ENCODE measurements around the gene COL17A1. TPM values are rescaled to one million over a fixed set of nuclear protein-coding genes. Genes with fewer than 3 reads are reported as not detected.

Gene COL17A1
- total and polyA plus RNA-seq, 9 of the 15 experiments (the other 6 are each of a cell fraction or from before 2014, with no cell fraction given): not detected

DNA sequence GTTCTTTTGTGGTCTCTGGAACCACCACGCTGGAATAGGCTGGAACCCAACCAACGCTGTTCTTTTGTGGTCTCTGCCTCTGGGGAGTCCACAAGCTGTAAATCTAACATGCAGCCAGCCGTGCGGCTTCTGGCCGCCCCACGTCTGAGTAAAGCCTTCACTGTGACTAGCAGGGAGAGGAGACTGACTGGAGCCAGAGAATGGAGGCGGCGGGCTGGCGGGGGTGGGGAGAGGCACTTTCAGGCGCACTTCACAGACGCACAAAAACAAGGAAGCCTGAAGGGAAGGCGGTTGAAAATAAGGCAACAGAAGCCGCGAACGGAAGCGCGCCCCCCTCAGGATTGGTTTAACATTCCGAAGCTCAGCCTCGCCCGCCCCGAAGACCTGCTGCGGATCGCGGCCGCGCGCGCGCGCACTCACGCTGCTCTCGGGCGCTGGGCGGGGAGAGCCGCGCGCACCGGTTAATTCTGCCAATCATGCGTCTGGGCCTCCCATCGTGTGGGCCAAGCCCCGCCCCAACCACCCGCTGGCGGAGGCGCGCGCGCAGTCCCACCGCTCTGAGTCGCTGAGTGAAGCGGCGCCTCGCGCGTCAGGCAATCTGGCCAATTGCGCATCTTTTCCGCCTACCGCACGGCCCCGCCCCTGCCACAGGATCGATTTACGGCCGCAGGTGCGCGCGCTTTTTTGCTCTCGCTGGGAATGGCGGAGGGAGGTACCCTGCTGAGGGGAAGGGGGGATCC lies 36.0 kb upstream of the COL17A1 start, which contains the start of gene SFR1 (continued):
- TF ChIP-seq, protein P1, sequence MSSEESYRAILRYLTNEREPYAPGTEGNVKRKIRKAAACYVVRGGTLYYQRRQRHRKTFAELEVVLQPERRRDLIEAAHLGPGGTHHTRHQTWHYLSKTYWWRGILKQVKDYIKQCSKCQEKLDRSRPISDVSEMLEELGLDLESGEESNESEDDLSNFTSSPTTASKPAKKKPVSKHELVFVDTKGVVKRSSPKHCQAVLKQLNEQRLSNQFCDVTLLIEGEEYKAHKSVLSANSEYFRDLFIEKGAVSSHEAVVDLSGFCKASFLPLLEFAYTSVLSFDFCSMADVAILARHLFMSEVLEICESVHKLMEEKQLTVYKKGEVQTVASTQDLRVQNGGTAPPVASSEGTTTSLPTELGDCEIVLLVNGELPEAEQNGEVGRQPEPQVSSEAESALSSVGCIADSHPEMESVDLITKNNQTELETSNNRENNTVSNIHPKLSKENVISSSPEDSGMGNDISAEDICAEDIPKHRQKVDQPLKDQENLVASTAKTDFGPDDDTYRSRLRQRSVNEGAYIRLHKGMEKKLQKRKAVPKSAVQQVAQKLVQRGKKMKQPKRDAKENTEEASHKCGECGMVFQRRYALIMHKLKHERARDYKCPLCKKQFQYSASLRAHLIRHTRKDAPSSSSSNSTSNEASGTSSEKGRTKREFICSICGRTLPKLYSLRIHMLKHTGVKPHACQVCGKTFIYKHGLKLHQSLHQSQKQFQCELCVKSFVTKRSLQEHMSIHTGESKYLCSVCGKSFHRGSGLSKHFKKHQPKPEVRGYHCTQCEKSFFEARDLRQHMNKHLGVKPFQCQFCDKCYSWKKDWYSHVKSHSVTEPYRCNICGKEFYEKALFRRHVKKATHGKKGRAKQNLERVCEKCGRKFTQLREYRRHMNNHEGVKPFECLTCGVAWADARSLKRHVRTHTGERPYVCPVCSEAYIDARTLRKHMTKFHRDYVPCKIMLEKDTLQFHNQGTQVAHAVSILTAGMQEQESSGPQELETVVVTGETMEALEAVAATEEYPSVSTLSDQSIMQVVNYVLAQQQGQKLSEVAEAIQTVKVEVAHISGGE (CRISPR knock-in tag; IDR thresholded peaks at IDR 0.05): peak in 1 of 3 experiments; percentile 59; a peak in 1 of 6 replicates
- TF ChIP-seq EP400 (IDR thresholded peaks at IDR 0.05) (peak; percentile 74; the same call in 1 of the 2 replicates), PCBP1 (IDR thresholded peaks at IDR 0.05; ENCODE audit: low read depth, low read length, poor library complexity, severe bottlenecking) (no peak), TAF9B (IDR thresholded peaks at IDR 0.05; ENCODE audit: partially characterized antibody) (peak; percentile 42), TARDBP (IDR thresholded peaks at IDR 0.05) (no peak), ETV1 (tag; conservative IDR thresholded peaks at IDR 0.05; ENCODE audit: low read depth) (no peak), SMAD4 (CRISPR knock-in tag; conservative IDR thresholded peaks at IDR 0.05) (0 out of 2 replicates have a peak, but pooled peaks have one; percentile 37), SRSF1 (IDR thresholded peaks at IDR 0.05; ENCODE audit: low read depth, low read length) (no peak), TBP (optimal IDR thresholded peaks at IDR 0.05; ENCODE audit: low read depth, low read length) (peak; percentile 82), SMARCB1 (IDR thresholded peaks at IDR 0.05; ENCODE audit: insufficient read length, low read depth) (no peak), RCOR1 (IDR thresholded peaks at IDR 0.05; ENCODE audit: borderline replicate concordance in 1 of 2, low read depth in 2 of 2, low read length in 2 of 2) (peak in 1 of 2 experiments; percentile 35; a peak in 1 of 4 replicates), HDAC1 (IDR thresholded peaks at IDR 0.05) (0 out of 4 replicates have a peak, but pooled peaks of 1 of the 2 experiments have one; percentile 40)
- TF ChIP-seq, protein P2, sequence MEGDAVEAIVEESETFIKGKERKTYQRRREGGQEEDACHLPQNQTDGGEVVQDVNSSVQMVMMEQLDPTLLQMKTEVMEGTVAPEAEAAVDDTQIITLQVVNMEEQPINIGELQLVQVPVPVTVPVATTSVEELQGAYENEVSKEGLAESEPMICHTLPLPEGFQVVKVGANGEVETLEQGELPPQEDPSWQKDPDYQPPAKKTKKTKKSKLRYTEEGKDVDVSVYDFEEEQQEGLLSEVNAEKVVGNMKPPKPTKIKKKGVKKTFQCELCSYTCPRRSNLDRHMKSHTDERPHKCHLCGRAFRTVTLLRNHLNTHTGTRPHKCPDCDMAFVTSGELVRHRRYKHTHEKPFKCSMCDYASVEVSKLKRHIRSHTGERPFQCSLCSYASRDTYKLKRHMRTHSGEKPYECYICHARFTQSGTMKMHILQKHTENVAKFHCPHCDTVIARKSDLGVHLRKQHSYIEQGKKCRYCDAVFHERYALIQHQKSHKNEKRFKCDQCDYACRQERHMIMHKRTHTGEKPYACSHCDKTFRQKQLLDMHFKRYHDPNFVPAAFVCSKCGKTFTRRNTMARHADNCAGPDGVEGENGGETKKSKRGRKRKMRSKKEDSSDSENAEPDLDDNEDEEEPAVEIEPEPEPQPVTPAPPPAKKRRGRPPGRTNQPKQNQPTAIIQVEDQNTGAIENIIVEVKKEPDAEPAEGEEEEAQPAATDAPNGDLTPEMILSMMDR (IDR thresholded peaks at IDR 0.05 in 2 of 3, conservative IDR thresholded peaks at IDR 0.05 in 1 of 3; ENCODE audit: insufficient read depth in 2 of 3, low read depth in 1 of 3, low read length in 3 of 3): peak; percentile 45 to 65 (median 64)
